Esophagus squamous epithelium (tissue), 5 donors: ENCODE measurements around the gene PFDN1. TPM values are rescaled to one million over a fixed set of nuclear protein-coding genes. Genes with fewer than 3 reads are reported as not detected.

Source experiments
- DNase-seq: peaks from one replicate; lab custom pipeline; 2025; lab: John Stamatoyannopoulos, UW
- H3K27ac ChIP-seq, 4 donors: fragments of 200-600 bp; sonication (generic); one replicate each; pipeline ENCODE4 v1.5.1; 2016 to 2019; ENCODE audit warnings: mild to moderate bottlenecking in 1 of 4
- H3K27me3 ChIP-seq, 4 donors: fragments of 200-600 bp; sonication (generic); 1 replicate in 3 of 4; 2 replicates in 1 of 4; pipeline versions ENCODE4 v1.5.1 to v1.6.0; 2017 to 2021; ENCODE audit warnings: antibody characterized with exemption in 1 of 4
- H3K36me3 ChIP-seq, 3 donors: fragments of 200-600 bp; sonication (generic); one replicate each; pipeline ENCODE4 v1.5.1; 2016 to 2019
- H3K4me1 ChIP-seq, 3 donors: fragments of 200-600 bp; sonication (generic); one replicate each; pipeline ENCODE4 v1.5.1; 2017 to 2019
- H3K4me3 ChIP-seq, 4 donors: fragments of 200-600 bp; sonication (generic); 1 replicate in 3 of 4; 2 replicates in 1 of 4; pipeline ENCODE4 v1.5.1; 2016 to 2019; ENCODE audit warnings: mild to moderate bottlenecking in 2 of 4, moderate library complexity in 1 of 4
- H3K9me3 ChIP-seq, 3 donors: fragments of 200-600 bp; sonication (generic); one replicate each; pipeline ENCODE4 v1.5.1; 2016 to 2019
- CTCF ChIP-seq, 6 experiments: fragments of 450-650 bp in 4 of 6; fragments of 200-600 bp in 2 of 6; sonication (generic) in 2 of 6; IDR thresholded peaks; one replicate each; pipeline ENCODE4 v1.5.1; 2016 to 2019; ENCODE audit warnings: antibody characterized with exemption in 6 of 6, mild to moderate bottlenecking in 4 of 6, moderate library complexity in 4 of 6
- POLR2A ChIP-seq, 4 donors: fragments of 450-650 bp; IDR thresholded peaks; one replicate each; pipeline ENCODE4 v1.6.1; 2017; ENCODE audit warnings: antibody characterized with exemption in 4 of 4, mild to moderate bottlenecking in 4 of 4, moderate library complexity in 3 of 4
- WGBS, 2 donors: methylation state at CpG; one replicate each; pipeline ENCODE4 v1.1.5; 2018; 5-methylcytosine and 5-hydroxymethylcytosine counted together
- intact Hi-C: fragments of 100-400 bp; cut with DNase I; formaldehyde crosslinking; loops from one replicate; pipeline ENCODE4 v1.15.0; 2022
- total RNA-seq, 4 donors: library from RNA; depleted of rRNA; stranded (reverse); fragments of >200 nt; gene quantifications; one replicate each; pipeline ENCODE4 v1.1.0, GENCODE V29; 2016
- donor health status: DM: yes; HTN: yes; CAD: no.

PFDN1 gene
- total RNA-seq, 4 donors from 2014 or later, result 38.1 to 67.5 (median 60.4) TPM

GRCh38 chr5:140220698-140221064 is 82.2 kb downstream of the PFDN1 start:
- Histone ChIP-seq H3K27me3 (no peaks in the 10 kb centered on the region), H3K9me3 (no peaks in the 10 kb centered on the region), H3K4me1 (peaks cover 0 to 47% (median 8%) of the 10 kb centered on the region in 3 donors), H3K27ac (no peak overlapping the region), H3K36me3 (no peaks in the 10 kb centered on the region), H3K4me3 (no peak overlapping the region)
- intact Hi-C loops, result no loop called here
- WGBS, 2 donors, result 17 to 67% methylated on average over 1 of the region's 1 CpG
- no peak for DNase-seq
- TF ChIP-seq CTCF (IDR thresholded peaks at IDR 0.05), result no peak
- no peak for TF ChIP-seq POLR2A (IDR thresholded peaks at IDR 0.05)

- H3K4me3 ChIP-seq, result no peak overlapping the region
- H3K9me3 ChIP-seq, result no peaks in the 10 kb centered on the region
- DNase-seq, result no peak
- intact Hi-C loops, result no loop called here
- peaks cover 0 to 52% (median 8%) of the 10 kb centered on the region in 3 donors for H3K4me1 ChIP-seq
- no peaks in the 10 kb centered on the region for H3K36me3 ChIP-seq
- H3K27me3 ChIP-seq, result no peaks in the 10 kb centered on the region
- TF ChIP-seq CTCF (IDR thresholded peaks at IDR 0.05) (no peak), POLR2A (IDR thresholded peaks at IDR 0.05) (no peak)
- WGBS, 2 donors, result 56 to 65% methylated on average over 3 of the region's 3 CpGs
- no peak overlapping the region for H3K27ac ChIP-seq
Measured at GRCh38 chr5:140220032-140220697, 82.7 kb downstream of the PFDN1 start.

GRCh38 chr5:140219068-140219991 is 83.6 kb downstream of the PFDN1 start:
- intact Hi-C loops, result no loop called here
- Histone ChIP-seq H3K4me1 (peaks cover 0 to 56% (median 8%) of the 10 kb centered on the region in 3 donors), H3K27me3 (no peaks in the 10 kb centered on the region), H3K4me3 (no peak overlapping the region), H3K27ac (no peak overlapping the region), H3K36me3 (no peaks in the 10 kb centered on the region), H3K9me3 (no peaks in the 10 kb centered on the region)
- TF ChIP-seq POLR2A (IDR thresholded peaks at IDR 0.05), result no peak
- no peak for TF ChIP-seq CTCF (IDR thresholded peaks at IDR 0.05)
- DNase-seq, result no peak
- 69 to 75% methylated on average over 7 to 9 of the region's 9 CpGs for WGBS, 2 donors

- WGBS, 2 donors, result 86 to 93% methylated on average over 1 of the region's 1 CpG
- no peaks in the 10 kb centered on the region for H3K36me3 ChIP-seq
- H3K4me1 ChIP-seq, result peaks cover 0 to 53% (median 8%) of the 10 kb centered on the region in 3 donors
- intact Hi-C loops, result no loop called here
- H3K4me3 ChIP-seq, result no peak overlapping the region
- no peak overlapping the region for H3K27ac ChIP-seq
- no peaks in the 10 kb centered on the region for H3K27me3 ChIP-seq
- TF ChIP-seq CTCF (IDR thresholded peaks at IDR 0.05), result no peak
- no peak for TF ChIP-seq POLR2A (IDR thresholded peaks at IDR 0.05)
- H3K9me3 ChIP-seq, result no peaks in the 10 kb centered on the region
- DNase-seq, result no peak
Measured at GRCh38 chr5:140217299-140218026, 85.4 kb downstream of the PFDN1 start.
